Mesendoderm (in vitro differentiated cells): ENCODE data around the gene FUOM.
A peak's percentile ranks its signal among the peaks of the same experiment; 100 is the strongest.

Source experiments
- DNase-seq: peaks from one replicate; pipeline ENCODE4 v3.0.0; 2013
- H2AK5ac ChIP-seq: 2 replicates; pipeline ENCODE4 v1.6.1; 2013; ENCODE audit warnings: low read length, inconsistent platforms
- H2BK120ac ChIP-seq: 2 replicates; pipeline ENCODE4 v1.6.1; 2013; ENCODE audit warnings: low read depth, mild to moderate bottlenecking, low read length, moderate library complexity, mixed read lengths
- H2BK15ac ChIP-seq: replicated peaks from 2 replicates; pipeline ENCODE4 v1.6.1; 2013; ENCODE audit warnings: low read depth, mild to moderate bottlenecking, moderate library complexity
- H2BK5ac ChIP-seq: 2 replicates; pipeline ENCODE4 v1.6.1; 2013; ENCODE audit warnings: low read length, inconsistent platforms
- H3K18ac ChIP-seq: 2 replicates; pipeline ENCODE4 v1.6.1; 2013; ENCODE audit warnings: mild to moderate bottlenecking, low read length, mixed read lengths
- H3K23ac ChIP-seq: one replicate; pipeline ENCODE4 v1.6.1; 2013; ENCODE audit warnings: low read length
- H3K27ac ChIP-seq: 2 replicates; pipeline ENCODE4 v1.5.1; 2013; ENCODE audit warnings: low read depth, mild to moderate bottlenecking, inconsistent platforms, low read length, moderate library complexity
- H3K27me3 ChIP-seq: 2 replicates; pipeline ENCODE4 v1.6.1; 2013; ENCODE audit warnings: low read length, control low read depth, mild to moderate bottlenecking, inconsistent platforms; ENCODE audit not compliant: insufficient read depth, poor library complexity
- H3K36me3 ChIP-seq: 2 replicates; pipeline ENCODE4 v1.6.1; 2013; ENCODE audit warnings: low read length, inconsistent platforms; ENCODE audit not compliant: control insufficient read depth, insufficient read depth
- H3K4ac ChIP-seq: one replicate; pipeline ENCODE4 v1.6.1; 2013; ENCODE audit warnings: low read depth, mild to moderate bottlenecking, low read length, moderate library complexity
- H3K4me1 ChIP-seq: 2 replicates; pipeline ENCODE4 v1.6.1; 2013; ENCODE audit warnings: low read depth, low read length, inconsistent platforms; ENCODE audit not compliant: control insufficient read depth
- H3K4me2 ChIP-seq: 2 replicates; pipeline ENCODE4 v1.6.1; 2013; ENCODE audit warnings: low read length
- H3K4me3 ChIP-seq: 2 replicates; pipeline ENCODE4 v1.5.1; 2013; ENCODE audit warnings: mild to moderate bottlenecking, low read length
- H3K56ac ChIP-seq: one replicate; pipeline ENCODE4 v1.6.1; 2013; ENCODE audit warnings: low read length
- H3K79me1 ChIP-seq: 2 replicates; pipeline ENCODE4 v1.6.1; 2013; ENCODE audit warnings: low read length, inconsistent platforms
- H3K79me2 ChIP-seq: 2 replicates; pipeline ENCODE4 v1.6.1; 2013; ENCODE audit warnings: mild to moderate bottlenecking, low read length; ENCODE audit not compliant: control insufficient read depth, insufficient read depth
- H3K9ac ChIP-seq: 2 replicates; pipeline ENCODE4 v1.6.1; 2013; ENCODE audit warnings: low read length, inconsistent platforms
- H4K5ac ChIP-seq: one replicate; pipeline ENCODE4 v1.6.1; 2013; ENCODE audit warnings: low read length
- H4K8ac ChIP-seq: one replicate; pipeline ENCODE4 v1.6.1; 2013; ENCODE audit warnings: low read depth, mild to moderate bottlenecking, control low read depth, low read length, moderate library complexity
- WGBS: extraction: QIAGEN DNeasy Blood & Tissue Kit; methylation state at CpG from one replicate; pipeline ENCODE4 v1.1.7; 2013; ENCODE audit warnings: low lambda C conversion rate, missing lambda C conversion rate; ENCODE audit not compliant: insufficient coverage; ENCODE audit errors: extremely low coverage; 5-methylcytosine and 5-hydroxymethylcytosine counted together

FUOM gene

DNA sequence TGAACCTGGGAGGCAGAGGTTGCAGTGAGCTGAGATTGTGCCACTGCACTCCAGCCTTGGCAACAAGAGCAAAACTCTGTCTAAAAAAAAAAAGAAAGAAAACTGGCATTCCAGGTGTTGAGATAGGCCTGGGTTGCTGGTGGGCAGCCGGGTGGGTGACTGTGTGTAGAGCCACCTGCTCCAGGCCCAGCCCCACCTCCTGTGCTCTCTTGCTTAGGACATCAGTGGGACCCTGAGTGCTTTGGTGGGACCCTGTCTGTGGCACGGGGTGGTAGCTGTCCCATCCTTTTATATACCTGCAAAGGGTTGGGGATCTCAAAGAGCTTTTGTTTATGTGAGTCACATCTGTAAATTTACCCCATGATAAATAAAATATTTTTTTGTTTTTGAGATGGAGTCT is 27.4 kb upstream of the FUOM start:
- no peak overlapping the region for H3K4ac ChIP-seq
- no CpG with 5 or more reads among the region's 2 CpGs for WGBS

DNA sequence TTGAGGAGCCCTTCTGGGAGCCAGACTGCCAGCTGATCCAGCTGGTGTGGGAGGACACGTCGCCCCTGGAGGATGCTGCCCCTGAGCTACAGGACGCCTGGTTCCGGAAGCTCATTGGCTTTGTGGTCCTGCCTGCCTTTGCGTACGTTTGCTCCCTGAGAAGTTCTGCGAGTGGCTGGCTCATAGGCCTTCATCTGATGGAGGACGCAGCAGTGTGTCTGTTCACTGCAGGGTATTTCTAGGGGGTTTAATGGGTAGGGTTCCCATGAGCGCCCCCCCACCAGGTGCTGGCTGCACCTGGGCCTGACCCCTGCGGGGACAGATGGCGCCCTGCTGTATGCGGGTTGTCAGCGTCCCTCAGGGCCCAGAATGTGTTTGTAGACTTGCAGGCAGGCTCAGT is 26.3 kb upstream of the FUOM start:
- Histone ChIP-seq H3K27me3 (no peaks in the 10 kb centered on the region), H4K8ac (no peak overlapping the region), H2BK5ac (no peak overlapping the region), H3K79me1 (no peaks in the 10 kb centered on the region), H2BK15ac (no peak overlapping the region), H3K18ac (no peak overlapping the region), H3K23ac (no peak overlapping the region), H3K36me3 (no peaks in the 10 kb centered on the region), H3K4me1 (no peaks in the 10 kb centered on the region), H3K4me3 (no peak overlapping the region), H3K27ac (no peak overlapping the region), H3K4me2 (no peak overlapping the region), H3K56ac (no peak overlapping the region), H3K79me2 (no peaks in the 10 kb centered on the region), H2AK5ac (no peak overlapping the region), H3K9ac (no peak overlapping the region), H4K5ac (no peak overlapping the region), H2BK120ac (no peak overlapping the region), H3K4ac (no peak overlapping the region)
- DNase-seq: no peak
- WGBS: no CpG with 5 or more reads among the region's 13 CpGs

More for the DNA sequence above, 27.4 kb upstream of the FUOM start:
- Histone ChIP-seq H3K79me1 (no peaks in the 10 kb centered on the region), H3K79me2 (no peaks in the 10 kb centered on the region), H3K9ac (no peak overlapping the region), H2BK5ac (no peak overlapping the region), H3K4me1 (no peaks in the 10 kb centered on the region), H3K4me2 (no peak overlapping the region), H3K27ac (no peak overlapping the region), H2BK120ac (no peak overlapping the region), H4K8ac (no peak overlapping the region), H3K56ac (no peak overlapping the region), H3K27me3 (no peaks in the 10 kb centered on the region), H3K23ac (no peak overlapping the region), H3K36me3 (no peaks in the 10 kb centered on the region), H4K5ac (no peak overlapping the region), H2BK15ac (no peak overlapping the region), H3K4me3 (no peak overlapping the region), H3K18ac (no peak overlapping the region), H2AK5ac (no peak overlapping the region)
- no peak for DNase-seq

DNA sequence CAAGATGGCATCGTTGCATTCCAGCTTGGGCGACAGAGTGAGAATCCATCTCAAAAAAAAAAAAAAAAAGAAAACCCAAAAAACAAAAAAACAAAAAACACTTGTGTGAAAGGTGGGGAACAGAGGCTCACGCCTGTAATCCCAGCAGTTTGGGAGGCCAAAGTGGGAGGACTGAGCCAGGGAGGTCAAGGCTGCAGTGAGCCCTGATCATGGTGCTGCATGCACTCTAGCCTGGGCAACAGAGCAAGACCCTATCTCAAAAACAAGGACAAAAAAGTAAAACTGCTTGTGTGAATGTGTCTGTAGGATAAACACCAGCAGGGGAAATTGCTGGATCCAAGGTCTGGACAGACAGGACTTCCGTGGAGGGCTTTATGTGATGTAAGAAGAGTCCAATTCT is 25.7 kb upstream of the FUOM start:
- Histone ChIP-seq H3K56ac (no peak overlapping the region), H2AK5ac (no peak overlapping the region), H3K79me2 (no peaks in the 10 kb centered on the region), H3K27ac (no peak overlapping the region), H3K23ac (no peak overlapping the region), H3K9ac (no peak overlapping the region), H3K4me2 (no peak overlapping the region), H3K36me3 (no peaks in the 10 kb centered on the region), H3K4ac (no peak overlapping the region), H2BK120ac (no peak overlapping the region), H3K27me3 (no peaks in the 10 kb centered on the region), H4K8ac (no peak overlapping the region), H4K5ac (no peak overlapping the region), H3K79me1 (no peaks in the 10 kb centered on the region), H2BK5ac (no peak overlapping the region), H2BK15ac (no peak overlapping the region), H3K4me1 (no peaks in the 10 kb centered on the region), H3K4me3 (no peak overlapping the region), H3K18ac (no peak overlapping the region)
- DNase-seq: no peak
- no CpG with 5 or more reads among the region's 4 CpGs for WGBS

DNA sequence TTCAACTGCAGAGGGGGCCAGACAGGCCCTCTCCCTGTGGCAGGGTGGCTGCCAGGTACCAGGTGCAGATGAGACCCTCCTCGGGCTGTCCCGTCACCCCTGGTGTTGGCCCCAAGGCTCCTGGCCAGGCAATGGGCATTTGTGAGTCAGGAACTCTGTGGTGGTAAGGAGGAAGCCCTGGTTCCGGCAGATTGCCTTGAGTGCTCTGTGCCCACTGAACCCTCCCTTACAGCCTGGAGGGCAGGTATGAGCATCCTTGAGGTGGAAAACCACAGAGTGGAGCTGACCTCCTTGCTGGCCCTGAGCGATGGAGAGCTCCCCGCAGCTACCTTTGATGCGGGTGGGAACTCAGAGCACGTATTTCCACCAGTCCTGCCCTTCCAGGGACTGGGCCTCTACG is 23.2 kb upstream of the FUOM start:
- no peak overlapping the region for H3K23ac ChIP-seq
- no peak overlapping the region for H2BK120ac ChIP-seq
- H3K79me1 ChIP-seq: no peaks in the 10 kb centered on the region
- no peaks in the 10 kb centered on the region for H3K4me1 ChIP-seq
- H3K27ac ChIP-seq: no peak overlapping the region
- H3K9ac ChIP-seq: no peak overlapping the region
- no peak overlapping the region for H3K4me2 ChIP-seq
- H3K4me3 ChIP-seq: no peak overlapping the region
- H4K8ac ChIP-seq: no peak overlapping the region
- H3K79me2 ChIP-seq: no peaks in the 10 kb centered on the region
- no peak overlapping the region for H3K56ac ChIP-seq
- no peak overlapping the region for H2BK15ac ChIP-seq
- WGBS: no CpG with 5 or more reads among the region's 8 CpGs
- H3K4ac ChIP-seq: no peak overlapping the region
- no peak overlapping the region for H3K18ac ChIP-seq
- no peaks in the 10 kb centered on the region for H3K27me3 ChIP-seq
- H2BK5ac ChIP-seq: no peak overlapping the region
- no peak overlapping the region for H2AK5ac ChIP-seq
- no peak overlapping the region for H4K5ac ChIP-seq
- H3K36me3 ChIP-seq: no peaks in the 10 kb centered on the region
- DNase-seq: no peak

DNA sequence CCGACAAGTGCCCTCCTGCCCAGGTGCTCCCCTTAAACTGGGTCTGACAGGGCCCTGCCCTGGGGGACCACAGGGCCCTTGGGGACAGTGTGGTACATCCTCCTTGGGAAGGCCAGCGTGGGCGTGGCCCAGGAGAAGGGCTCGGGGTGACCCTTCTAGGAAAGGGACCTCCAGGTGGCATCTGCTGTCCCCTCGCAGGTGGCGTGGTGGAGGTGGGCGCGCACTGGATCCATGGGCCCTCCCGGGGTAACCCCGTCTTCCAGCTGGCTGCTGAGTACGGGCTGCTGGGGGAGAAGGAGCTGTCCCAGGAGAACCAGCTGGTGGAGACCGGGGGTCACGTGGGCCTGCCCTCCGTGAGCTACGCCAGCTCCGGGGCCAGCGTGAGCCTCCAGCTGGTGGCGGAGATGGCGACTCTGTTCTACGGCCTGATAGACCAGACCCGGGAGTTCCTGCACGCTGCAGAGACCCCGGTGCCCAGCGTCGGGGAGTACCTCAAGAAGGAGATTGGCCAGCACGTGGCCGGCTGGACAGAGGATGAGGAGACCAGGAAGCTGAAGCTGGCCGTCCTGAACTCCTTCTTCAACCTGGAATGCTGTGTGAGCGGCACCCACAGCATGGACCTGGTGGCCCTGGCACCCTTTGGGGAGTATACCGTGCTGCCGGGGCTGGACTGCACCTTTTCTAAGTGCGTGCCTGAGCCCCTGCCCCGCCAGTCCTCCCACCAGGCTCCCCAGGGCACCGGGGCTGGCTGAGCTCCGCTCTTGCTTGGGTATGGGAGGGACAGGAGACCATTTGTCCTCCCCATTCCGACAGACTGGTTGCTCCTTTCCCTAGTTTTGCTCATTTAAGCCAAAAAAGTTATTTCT is 22.2 kb upstream of the FUOM start:
- Histone ChIP-seq H3K79me1 (no peaks in the 10 kb centered on the region), H3K23ac (no peak overlapping the region), H3K9ac (peak overlapping the region; percentile 67), H3K36me3 (no peaks in the 10 kb centered on the region), H2AK5ac (no peak overlapping the region), H3K4me1 (no peaks in the 10 kb centered on the region), H3K79me2 (no peaks in the 10 kb centered on the region), H2BK15ac (no peak overlapping the region), H3K4me2 (no peak overlapping the region), H2BK120ac (no peak overlapping the region), H4K8ac (no peak overlapping the region), H3K56ac (peak overlapping the region; percentile 82), H3K4ac (no peak overlapping the region), H4K5ac (no peak overlapping the region), H2BK5ac (no peak overlapping the region), H3K18ac (peak overlapping the region; percentile 42), H3K27me3 (no peaks in the 10 kb centered on the region), H3K4me3 (no peak overlapping the region), H3K27ac (no peak overlapping the region)
- no peak for DNase-seq
- no CpG with 5 or more reads among the region's 36 CpGs for WGBS
